NCI-H2029 treated with DMSO at 0.1 percent for 48 hours (cell line): ENCODE measurements around the gene LGALS3BP.

ENCODE experiments used
- DNase-seq: peaks from one replicate; lab custom pipeline; 2025; lab: John Stamatoyannopoulos, UW

Gene LGALS3BP

GRCh38 chr17:79012563-79013134, 32.9 kb upstream of the LGALS3BP start:
- DNase-seq, result no peak

GRCh38 chr17:79011451-79012147, 31.9 kb upstream of the LGALS3BP start:
- DNase-seq, result no peak

DNA sequence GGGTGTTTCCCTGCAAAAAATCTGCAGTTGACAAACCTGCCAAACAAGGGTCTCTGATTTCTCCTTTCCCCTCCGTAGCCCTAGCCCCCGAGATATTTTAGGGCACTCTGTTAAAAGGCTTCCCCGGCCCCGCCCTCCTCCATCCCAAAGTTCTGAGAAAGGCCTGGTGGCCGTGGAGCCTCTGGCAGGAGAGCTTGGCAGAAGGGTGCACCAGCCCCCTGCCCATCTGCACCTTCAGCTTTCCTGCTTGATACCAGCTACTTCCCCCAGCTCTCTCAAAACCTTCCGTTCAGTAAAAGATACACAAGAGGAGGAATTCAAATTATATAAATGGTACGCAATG, 30.6 kb upstream of the LGALS3BP start:
- DNase-seq, result no peak

GRCh38 chr17:79009397-79010303, 29.9 kb upstream of the LGALS3BP start, which contains the start of gene CANT1:
TSS of gene CANT1 (minus strand) at chr17:79009764. CDS start at chr17:78997622, 12,142 bp downstream.
- no peak for DNase-seq

- DNase-seq, result no peak
Measured at GRCh38 chr17:79008666-79009387, 29.1 kb upstream of the LGALS3BP start.

DNA sequence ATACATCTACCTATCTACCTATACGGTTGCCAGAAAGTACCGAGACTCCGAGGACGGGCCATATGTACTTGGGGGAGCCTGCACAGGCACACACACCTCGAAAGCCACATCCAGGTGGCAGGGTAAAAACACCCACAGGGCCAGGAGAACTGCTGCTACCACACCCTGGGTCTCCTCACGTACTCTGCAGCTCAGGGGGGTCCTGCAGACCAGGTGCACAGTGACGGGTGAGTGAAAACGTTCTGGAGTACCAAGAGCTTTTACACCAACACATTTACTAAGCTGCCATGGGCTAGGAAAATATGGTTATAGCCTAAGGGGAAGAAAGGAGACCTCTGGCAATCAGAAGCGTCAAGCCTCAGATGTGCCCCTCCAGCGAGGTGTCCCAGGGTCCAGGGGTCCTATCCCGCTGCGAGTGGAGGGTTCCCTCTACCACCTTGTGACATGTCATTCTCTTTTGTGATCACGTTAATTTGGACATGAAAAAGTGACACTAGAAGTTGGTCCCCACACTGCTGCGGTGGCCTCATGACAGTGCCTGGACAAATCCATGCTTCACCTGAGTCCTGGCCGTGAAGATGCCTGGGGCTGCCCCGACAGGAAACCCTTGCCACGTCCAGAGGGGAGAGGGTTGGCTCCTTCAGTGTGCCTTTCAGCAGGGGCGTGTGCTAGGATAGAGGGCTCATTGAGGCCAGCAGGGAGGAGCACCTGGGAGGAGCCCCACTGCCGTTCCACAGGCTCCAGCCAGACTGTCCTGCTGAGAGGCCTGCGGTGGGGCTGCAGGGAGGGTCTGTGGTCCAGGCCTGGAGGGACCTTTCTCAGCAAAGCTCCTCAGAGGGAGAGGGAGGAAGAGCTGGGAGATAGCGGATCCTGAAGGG, 28.0 kb upstream of the LGALS3BP start:
- DNase-seq, result no peak

DNA sequence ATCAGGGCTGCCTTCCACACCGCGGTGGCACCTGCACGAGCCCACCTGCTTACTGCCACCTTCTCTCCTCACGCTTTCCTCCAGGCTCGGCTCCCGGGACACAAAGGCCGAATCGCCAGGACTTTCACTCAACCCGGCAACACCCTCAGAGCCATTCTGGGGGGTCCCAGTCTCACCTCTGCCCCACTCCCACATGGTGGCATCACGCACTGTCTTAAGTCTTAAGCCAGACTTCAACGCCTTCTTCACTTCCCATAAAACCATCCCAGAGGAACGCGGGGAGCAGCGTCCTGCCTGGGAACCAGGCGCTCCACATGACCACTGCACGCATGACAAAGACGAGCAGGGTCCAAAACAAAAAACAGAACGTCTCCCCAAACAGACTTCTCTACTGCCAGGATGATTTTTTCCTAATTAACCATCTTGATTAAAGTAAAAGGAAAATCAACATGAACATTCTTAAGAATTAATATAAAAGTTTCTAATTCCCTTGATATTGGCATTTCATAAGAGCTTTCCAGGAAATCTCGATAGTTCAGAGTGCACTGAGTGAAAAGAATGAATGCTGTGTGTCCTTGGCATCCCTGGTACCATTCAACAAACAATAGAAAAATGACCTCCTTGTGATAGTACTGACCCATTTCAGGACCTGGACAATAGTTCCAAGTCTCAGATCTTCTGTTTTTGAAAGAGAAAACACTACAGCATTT, 27.2 kb upstream of the LGALS3BP start:
- DNase-seq, result no peak

GRCh38 chr17:79006046-79006445, 26.3 kb upstream of the LGALS3BP start:
- no peak for DNase-seq

- peak; percentile 77 for DNase-seq
Measured at GRCh38 chr17:79005063-79005861, 25.5 kb upstream of the LGALS3BP start.

- no peak for DNase-seq
Measured at GRCh38 chr17:79003661-79004411, 24.1 kb upstream of the LGALS3BP start.

DNA sequence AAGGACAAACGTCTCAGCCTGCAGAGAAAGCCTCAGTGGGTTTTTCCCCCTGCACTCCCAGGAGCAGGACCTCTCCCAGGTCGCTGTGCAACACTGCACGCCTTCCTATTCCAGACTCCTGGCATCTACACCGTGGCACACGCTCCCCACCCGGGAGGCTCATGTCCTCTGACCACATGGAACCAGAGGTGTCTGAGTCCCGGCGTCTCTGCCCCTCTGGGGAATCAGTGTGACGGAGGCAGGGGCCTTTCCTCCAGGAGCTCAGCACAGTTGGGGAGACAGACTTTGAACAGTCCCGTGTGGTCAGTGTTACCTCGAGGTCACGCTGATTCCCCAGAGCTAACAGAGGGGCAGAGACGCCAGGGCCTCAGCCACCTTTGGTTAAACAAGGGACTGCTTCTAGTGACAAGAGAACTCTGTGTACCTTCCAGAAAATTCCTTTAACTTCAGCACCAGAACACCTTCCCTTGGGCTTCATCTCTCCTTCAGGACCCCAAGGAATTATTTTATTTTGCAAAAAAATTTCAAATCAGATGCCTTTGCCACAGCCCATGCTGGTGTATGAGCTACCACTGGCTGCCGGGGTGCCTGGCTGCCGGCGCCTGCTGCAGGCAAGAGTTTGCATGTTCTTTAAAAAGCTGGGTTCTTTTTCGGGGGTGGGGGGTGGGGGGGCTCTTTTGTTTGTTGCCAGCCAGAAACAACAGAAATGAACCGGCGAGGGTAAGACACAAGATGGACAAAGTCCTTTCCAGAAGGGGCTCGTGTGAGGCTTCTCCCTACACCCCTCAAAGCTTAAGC, 23.3 kb upstream of the LGALS3BP start:
- no peak for DNase-seq

- DNase-seq, result no peak
Measured at GRCh38 chr17:79002291-79002690, 22.6 kb upstream of the LGALS3BP start.

- no peak for DNase-seq
Measured at GRCh38 chr17:79001190-79002020, 21.7 kb upstream of the LGALS3BP start.

DNA sequence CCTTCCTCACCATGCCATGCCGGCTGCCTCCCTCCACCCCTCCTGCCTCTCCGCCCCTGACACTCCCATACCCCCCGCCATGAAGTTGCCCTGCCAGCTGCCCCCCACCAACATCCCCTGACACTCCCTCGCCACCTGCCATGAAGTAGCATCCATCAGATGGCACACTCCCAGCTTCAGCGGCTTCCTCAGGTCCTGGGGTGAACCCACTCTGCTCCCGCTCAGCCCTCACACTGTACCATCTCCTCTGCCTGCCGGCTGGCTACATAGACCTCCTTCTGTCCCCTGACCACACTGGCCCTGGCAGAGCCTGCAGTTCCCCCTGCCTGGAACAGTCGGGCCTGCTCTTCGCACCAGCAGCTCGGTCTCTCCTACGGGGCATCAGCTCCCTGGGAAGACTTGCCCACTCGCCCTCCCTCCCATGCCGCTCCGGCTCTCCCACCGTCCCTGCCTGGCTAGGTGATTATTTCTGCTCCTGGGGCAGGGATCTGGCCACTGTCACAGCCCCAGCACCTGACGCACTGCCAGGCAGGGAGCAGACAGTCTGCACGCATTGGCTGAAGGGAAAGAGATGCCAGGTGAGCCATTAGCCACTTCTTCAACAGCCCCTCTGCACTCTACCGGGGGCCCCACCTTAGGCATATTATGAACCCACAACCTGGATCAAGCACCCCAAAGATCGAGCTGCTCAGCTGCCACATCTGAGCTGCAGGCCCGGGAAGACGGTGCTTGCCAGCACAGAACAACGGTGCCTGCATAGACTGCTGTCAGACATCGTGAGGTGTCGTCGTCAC, 20.9 kb upstream of the LGALS3BP start:
- DNase-seq, result no peak

- no peak for DNase-seq
Measured at GRCh38 chr17:78999947-79000395, 20.2 kb upstream of the LGALS3BP start.

- no peak for DNase-seq
Measured at GRCh38 chr17:78999056-78999768, 19.5 kb upstream of the LGALS3BP start.
